GM04503 (cell line): ENCODE data around the gene RBM14.
"Not testable (repeated sequence)": the region's sequence is repeated elsewhere in the genome, so short reads cannot be mapped to it uniquely, and the experiment has no call there.

ENCODE experiments used
- DNase-seq: peaks from one replicate; pipeline ENCODE4 v3.0.0-alpha.2; 2012; ENCODE audit warnings: low read depth

The RBM14 gene

GRCh38 chr11:66632952-66633351, 16.5 kb downstream of the RBM14 start:
- DNase-seq: no peak

- no peak for DNase-seq
Measured at GRCh38 chr11:66636411-66636810, 20.0 kb downstream of the RBM14 start.

- DNase-seq: no peak
Measured at GRCh38 chr11:66637557-66638176, 21.2 kb downstream of the RBM14 start.

GRCh38 chr11:66638177-66639065, 22.0 kb downstream of the RBM14 start, which contains the start of gene RBM4:
Gene RBM4 (plus strand): TSS chr11:66638703. CDS start chr11:66639712, 1,009 bp downstream.
- DNase-seq: peak; percentile 99

- DNase-seq: no peak
Measured at GRCh38 chr11:66639066-66639813, 22.8 kb downstream of the RBM14 start.

GRCh38 chr11:66639814-66640340, 23.4 kb downstream of the RBM14 start:
- not testable (repeated sequence) for DNase-seq

- no peak for DNase-seq
Measured at GRCh38 chr11:66641834-66642233, 25.4 kb downstream of the RBM14 start.

- no peak for DNase-seq
Measured at GRCh38 chr11:66643745-66644437, 27.5 kb downstream of the RBM14 start.

- no peak for DNase-seq
Measured at GRCh38 chr11:66646828-66647227, 30.4 kb downstream of the RBM14 start.

GRCh38 chr11:66649903-66650302, 33.5 kb downstream of the RBM14 start:
- no peak for DNase-seq

- DNase-seq: no peak
Measured at GRCh38 chr11:66651016-66651415, 34.6 kb downstream of the RBM14 start.

GRCh38 chr11:66652651-66653050, 36.2 kb downstream of the RBM14 start:
- no peak for DNase-seq

GRCh38 chr11:66653123-66653522, 36.7 kb downstream of the RBM14 start:
- no peak for DNase-seq

GRCh38 chr11:66659763-66660162, 43.3 kb downstream of the RBM14 start:
- no peak for DNase-seq

GRCh38 chr11:66663741-66664296, 47.4 kb downstream of the RBM14 start:
- no peak for DNase-seq

- no peak for DNase-seq
Measured at GRCh38 chr11:66665369-66665768, 48.9 kb downstream of the RBM14 start.

- DNase-seq: no peak
Measured at GRCh38 chr11:66670816-66671215, 54.4 kb downstream of the RBM14 start.

- DNase-seq: no peak
Measured at GRCh38 chr11:66674964-66675602, 58.7 kb downstream of the RBM14 start.

- no peak for DNase-seq
Measured at GRCh38 chr11:66676282-66676919, 60.0 kb downstream of the RBM14 start.
